Activated CD4-positive, alpha-beta T cell treated with anti-CD3 and anti-CD28 coated beads, Interleukin-2, amount 50 U/mL, for 48 hours (primary cell): ENCODE measurements around the gene SERPINA12.
"Not testable (repeated sequence)": the region's sequence is repeated elsewhere in the genome, so short reads cannot be mapped to it uniquely, and the experiment has no call there.

Source experiments
- DNase-seq, 2 experiments: peaks; one replicate each; pipeline ENCODE4 v3.0.0-alpha.2; 2020

The SERPINA12 gene

GRCh38 chr14:94535506-94535905 is 26.2 kb upstream of the SERPINA12 start:
- no peak for DNase-seq

GRCh38 chr14:94532447-94532846 is 23.2 kb upstream of the SERPINA12 start:
- DNase-seq: no peak

GRCh38 chr14:94531187-94531586 is 21.9 kb upstream of the SERPINA12 start:
- no peak for DNase-seq

- DNase-seq: no peak
Observed at GRCh38 chr14:94524093-94524492, 14.8 kb upstream of the SERPINA12 start.

- DNase-seq: no peak
Observed at GRCh38 chr14:94523265-94523664, 14.0 kb upstream of the SERPINA12 start.

- DNase-seq: no peak
Observed at GRCh38 chr14:94522115-94522724, 13.0 kb upstream of the SERPINA12 start.

GRCh38 chr14:94521375-94522114 is 12.3 kb upstream of the SERPINA12 start:
- no peak for DNase-seq

- DNase-seq: no peak
Observed at GRCh38 chr14:94517641-94518257, 8.5 kb upstream of the SERPINA12 start.

- DNase-seq: no peak
Observed at GRCh38 chr14:94517248-94517640, 8.0 kb upstream of the SERPINA12 start.

GRCh38 chr14:94515856-94516255 is 6.6 kb upstream of the SERPINA12 start:
- no peak for DNase-seq

- no peak for DNase-seq
Observed at GRCh38 chr14:94515426-94515825, 6.2 kb upstream of the SERPINA12 start.

GRCh38 chr14:94514351-94514750 is 5.1 kb upstream of the SERPINA12 start:
- no peak for DNase-seq

- DNase-seq: not testable (repeated sequence)
Observed at GRCh38 chr14:94510481-94510880, 1.2 kb upstream of the SERPINA12 start.

GRCh38 chr14:94505641-94506040 is 3.6 kb downstream of the SERPINA12 start:
- no peak for DNase-seq

- DNase-seq: no peak
Observed at GRCh38 chr14:94505206-94505605, 4.1 kb downstream of the SERPINA12 start.

GRCh38 chr14:94501588-94502516 is 7.4 kb downstream of the SERPINA12 start:
- no peak for DNase-seq

- no peak for DNase-seq
Observed at GRCh38 chr14:94500264-94500663, 9.0 kb downstream of the SERPINA12 start.

GRCh38 chr14:94499673-94500072 is 9.6 kb downstream of the SERPINA12 start:
- no peak for DNase-seq

- DNase-seq: no peak
Observed at GRCh38 chr14:94498215-94498614, 11.1 kb downstream of the SERPINA12 start.

GRCh38 chr14:94494085-94494484 is 15.2 kb downstream of the SERPINA12 start:
- DNase-seq: no peak

GRCh38 chr14:94491511-94491910 is 17.8 kb downstream of the SERPINA12 start:
- no peak for DNase-seq

- no peak for DNase-seq
Observed at GRCh38 chr14:94489336-94489735, 19.9 kb downstream of the SERPINA12 start.

GRCh38 chr14:94486883-94487282 is 22.4 kb downstream of the SERPINA12 start:
- DNase-seq: no peak
